ENCODE data around the gene TEAD1.

- TF ChIP-seq CTCF (conservative IDR thresholded peaks at IDR 0.05 in 1 of 2, IDR thresholded peaks at IDR 0.05 in 1 of 2; ENCODE audit: low read depth in 1 of 2, low read length in 2 of 2), result no peak
- no peak for TF ChIP-seq EZH2 (IDR thresholded peaks at IDR 0.05; ENCODE audit: low read length, missing control alignments)
Measured at GRCh38 chr11:12702999-12703453, 28.8 kb downstream of the TEAD1 start.

All from fibroblast of lung (primary cell).